Stimulated activated CD4-positive, alpha-beta T cell treated with anti-CD3 and anti-CD28 coated beads, TNF-alpha, amount 100 ng/mL, for 4 hours (primary cell): Measurements from ENCODE around the gene YY1.
"Not testable (repeated sequence)": the region's sequence is repeated elsewhere in the genome, so short reads cannot be mapped to it uniquely, and the experiment has no call there.

ENCODE experiments used
- DNase-seq, 3 experiments: peaks; one replicate each; pipeline ENCODE4 v3.0.0-alpha.2; 2020; ENCODE audit warnings: low read depth in 3 of 3

The YY1 gene

GRCh38 chr14:100243020-100243419 is 4.1 kb downstream of the YY1 start:
- DNase-seq = no peak

DNA sequence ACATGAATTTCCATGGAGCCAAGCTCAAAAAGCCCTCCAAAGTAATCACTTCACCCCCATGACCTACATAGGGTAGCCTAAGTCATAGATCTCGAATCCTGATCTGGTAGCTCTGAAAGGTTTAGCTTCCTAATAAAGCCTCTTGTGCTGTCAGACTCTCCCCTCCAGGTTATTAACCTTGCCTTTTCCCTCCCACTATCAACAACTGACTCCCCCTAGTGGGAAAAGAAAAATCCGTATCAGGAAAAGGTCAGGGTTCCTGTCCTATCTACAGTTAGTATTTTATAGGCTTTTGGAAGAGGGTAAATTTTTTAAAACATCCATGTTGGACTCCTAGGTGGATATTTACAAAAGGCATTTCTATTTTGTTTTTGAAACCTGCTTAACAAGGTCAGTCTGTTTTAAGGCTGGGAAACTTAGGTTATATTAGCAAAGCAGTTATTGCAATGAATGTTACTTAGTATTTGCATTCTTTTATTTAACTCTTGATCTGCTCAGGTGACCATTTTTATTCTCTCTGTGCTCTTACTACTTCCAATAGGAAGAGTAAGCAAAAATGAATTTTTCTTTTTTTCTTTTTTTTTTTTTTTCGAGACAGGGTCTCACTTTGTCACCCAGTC is 8.0 kb downstream of the YY1 start:
- no peak for DNase-seq

GRCh38 chr14:100250732-100251465 is 12.0 kb downstream of the YY1 start:
- no peak for DNase-seq

DNA sequence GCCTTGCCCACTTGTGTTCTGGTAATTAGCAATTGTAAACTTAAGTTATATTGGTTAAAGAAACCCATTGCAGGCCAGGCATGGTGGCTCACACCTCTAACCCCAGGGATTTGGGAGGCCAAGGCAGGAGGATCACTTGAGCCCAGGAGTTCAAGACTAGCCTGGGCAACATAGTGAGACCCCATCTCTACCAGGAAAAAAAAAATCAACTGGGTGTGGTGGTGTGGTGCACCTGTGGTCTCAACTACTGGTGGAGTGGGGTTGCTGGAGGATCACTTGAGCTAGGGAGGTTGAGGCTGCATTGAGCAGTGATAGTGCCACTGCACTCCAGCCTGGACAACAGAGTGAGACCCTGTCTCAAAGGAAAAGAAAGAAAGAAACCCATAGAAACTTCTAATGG is 13.7 kb downstream of the YY1 start:
- DNase-seq = no peak

GRCh38 chr14:100256339-100256895 is 17.5 kb downstream of the YY1 start:
- no peak for DNase-seq

DNA sequence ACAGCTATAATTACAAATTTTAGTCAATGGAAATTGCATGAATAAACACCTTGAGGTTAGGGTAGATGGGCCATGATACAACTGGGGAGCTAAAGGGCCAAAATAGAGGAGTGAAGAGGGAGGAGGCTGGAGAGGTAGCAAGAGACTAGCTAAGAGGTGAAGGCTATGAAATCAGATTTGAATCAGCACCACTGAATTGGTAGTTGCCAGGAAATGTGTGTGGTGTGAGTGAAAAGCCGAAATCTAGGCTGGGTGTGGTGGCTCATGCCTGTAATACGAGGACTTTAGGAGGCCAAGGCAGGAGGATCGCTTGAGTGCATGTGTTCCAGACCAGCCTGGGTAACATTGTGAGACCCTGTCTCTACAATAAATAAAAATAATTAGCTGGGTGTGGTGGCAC is 22.7 kb downstream of the YY1 start:
- DNase-seq = no peak

DNA sequence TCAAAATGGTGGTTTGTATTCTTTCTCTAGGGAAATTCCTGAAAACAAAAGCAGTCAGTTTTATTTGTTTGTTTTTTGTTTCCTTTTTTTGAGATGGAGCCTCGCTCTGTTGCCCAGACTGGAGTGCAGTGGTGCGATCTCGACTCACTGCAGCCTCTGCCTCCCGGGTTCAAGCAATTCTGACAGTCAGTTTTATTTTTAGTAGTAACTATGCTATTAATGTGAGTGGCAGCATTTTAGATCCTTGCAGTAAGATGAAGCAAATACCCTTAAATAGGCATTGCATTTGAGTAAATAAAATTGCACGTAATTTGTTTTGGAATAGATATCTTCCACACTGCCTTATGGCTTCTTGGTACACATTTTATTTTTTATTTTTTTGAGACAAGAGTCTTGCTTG is 23.6 kb downstream of the YY1 start:
- no peak for DNase-seq

DNA sequence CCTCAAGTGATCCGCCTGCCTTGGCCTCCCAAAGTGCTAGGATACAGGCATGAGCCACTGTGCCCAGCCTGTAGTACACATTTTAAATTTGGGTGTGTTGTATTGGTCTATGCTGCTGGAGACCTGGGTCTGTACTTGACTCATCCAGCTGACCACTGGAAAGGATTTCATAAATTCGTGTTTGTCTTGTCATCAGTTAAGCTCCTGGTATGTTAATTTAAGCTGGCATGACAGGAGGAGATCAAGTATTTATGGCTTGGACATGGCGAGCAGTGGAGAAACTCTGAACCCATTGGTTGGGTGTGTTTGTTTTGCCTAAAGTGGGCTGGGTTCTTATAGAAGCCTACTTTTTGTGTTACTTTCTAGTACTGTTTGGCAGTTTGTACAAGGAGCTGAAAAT is 24.2 kb downstream of the YY1 start:
- no peak for DNase-seq

GRCh38 chr14:100267990-100268389 is 29.0 kb downstream of the YY1 start:
- no peak for DNase-seq

GRCh38 chr14:100268591-100269207 is 29.8 kb downstream of the YY1 start:
- DNase-seq = no peak

DNA sequence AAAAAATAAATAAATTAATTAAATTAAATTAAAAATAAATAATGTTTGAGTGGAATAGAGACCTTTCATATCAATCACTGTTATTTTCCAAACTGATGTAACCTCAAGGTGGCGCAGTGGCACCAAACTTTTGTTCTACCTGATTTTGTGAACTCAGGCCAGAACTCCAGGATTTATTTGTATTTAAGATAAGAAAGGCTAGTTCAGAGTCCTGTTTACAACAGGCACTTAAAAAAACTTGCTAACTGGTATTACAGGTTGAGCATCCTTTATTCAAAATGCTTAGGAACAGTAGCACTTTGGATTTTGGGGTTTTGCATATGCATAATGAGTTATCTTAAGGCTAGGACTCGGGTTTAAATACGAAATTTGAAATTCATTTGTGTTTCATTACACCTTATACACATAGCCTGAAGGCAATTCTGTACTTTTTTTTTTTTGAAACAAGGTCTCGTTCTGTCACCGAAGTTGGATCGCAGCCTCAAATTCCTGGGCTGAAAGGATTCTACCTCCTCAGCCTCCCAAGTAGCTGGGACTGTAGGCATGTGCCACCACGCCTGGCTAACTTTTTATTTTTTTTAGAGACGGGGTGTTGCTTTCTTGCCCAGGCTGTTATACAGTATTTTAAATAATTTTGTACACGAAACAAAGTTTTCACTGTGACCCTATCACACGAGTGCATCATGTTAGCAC is 32.4 kb downstream of the YY1 start:
- no peak for DNase-seq

- DNase-seq = no peak
Observed at GRCh38 chr14:100274250-100274649, 35.3 kb downstream of the YY1 start.

- no peak for DNase-seq
Observed at GRCh38 chr14:100275214-100275613, 36.3 kb downstream of the YY1 start.

- DNase-seq = no peak
Observed at GRCh38 chr14:100278702-100279101, 39.8 kb downstream of the YY1 start.

- no peak for DNase-seq
Observed at GRCh38 chr14:100279133-100279532, 40.2 kb downstream of the YY1 start.

DNA sequence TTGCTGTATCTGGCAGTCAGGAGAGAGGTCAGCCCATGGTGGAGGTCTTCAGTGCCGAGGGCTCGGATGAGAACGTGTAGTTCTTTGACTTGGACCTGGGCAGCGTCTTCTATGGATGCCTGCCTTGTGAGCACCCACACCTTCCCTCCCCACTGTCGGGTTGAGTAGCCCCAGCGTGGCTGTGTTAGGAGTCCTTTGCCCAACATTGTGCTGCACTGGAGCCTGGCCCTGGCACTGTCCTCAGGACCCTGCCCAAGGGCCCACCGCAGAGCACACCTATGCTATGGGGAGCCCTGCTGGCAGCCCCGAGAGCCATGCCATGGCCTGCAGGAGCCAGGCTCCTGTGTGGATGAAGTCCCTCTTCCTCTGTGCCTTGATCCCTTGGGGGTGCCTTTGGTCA is 40.6 kb downstream of the YY1 start:
- DNase-seq = no peak

DNA sequence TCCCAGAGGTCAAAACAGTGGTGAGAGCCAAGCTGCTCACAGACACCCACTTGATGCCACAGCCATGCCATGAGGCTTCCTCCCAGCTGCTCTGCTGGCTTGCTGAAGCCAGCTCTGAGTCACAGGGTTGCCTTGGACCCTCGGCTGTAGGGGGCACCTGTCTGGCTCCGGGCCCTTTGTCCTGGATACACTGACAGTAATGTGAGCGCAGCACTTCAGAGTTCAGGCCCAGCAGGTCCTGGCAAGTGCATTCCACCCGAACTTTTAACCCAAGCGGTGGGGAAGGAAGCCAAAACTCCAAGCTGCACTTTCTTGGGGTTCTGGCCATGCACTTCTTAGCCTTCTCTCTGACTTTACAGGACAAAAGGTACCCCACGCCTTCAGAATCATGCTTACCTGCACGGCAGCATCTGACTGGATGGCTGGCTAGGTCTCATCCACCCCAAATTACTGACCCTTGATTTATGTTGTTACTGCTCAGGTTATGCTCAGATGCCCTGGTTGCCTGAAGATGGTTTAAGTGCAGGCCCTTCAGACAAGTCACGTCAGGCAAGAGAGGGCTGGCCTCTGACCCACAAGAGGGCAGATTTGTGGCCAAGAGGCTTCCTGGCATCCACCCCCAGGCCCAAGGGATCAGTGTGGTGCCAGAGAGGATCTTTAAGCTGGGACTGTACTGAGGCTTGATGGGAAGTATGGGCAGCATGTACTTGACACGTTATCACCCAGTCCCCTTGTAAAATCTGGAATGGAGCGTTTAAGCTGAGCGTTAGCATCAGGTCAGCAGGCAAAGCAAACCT is 42.5 kb downstream of the YY1 start:
- no peak for DNase-seq

DNA sequence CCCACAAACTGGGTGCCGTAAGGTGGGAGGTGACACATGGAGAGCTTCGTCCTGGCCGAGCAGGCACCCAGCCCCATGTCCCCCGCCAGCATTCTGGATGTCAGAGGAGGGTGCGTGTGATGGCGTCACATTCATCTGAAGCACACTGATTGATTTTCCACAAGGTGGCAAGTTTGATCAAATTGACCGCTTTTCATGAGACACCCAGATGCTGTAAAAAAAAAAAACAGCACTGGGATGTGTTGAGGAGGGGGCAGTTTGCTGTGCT is 43.1 kb downstream of the YY1 start:
- no peak for DNase-seq

DNA sequence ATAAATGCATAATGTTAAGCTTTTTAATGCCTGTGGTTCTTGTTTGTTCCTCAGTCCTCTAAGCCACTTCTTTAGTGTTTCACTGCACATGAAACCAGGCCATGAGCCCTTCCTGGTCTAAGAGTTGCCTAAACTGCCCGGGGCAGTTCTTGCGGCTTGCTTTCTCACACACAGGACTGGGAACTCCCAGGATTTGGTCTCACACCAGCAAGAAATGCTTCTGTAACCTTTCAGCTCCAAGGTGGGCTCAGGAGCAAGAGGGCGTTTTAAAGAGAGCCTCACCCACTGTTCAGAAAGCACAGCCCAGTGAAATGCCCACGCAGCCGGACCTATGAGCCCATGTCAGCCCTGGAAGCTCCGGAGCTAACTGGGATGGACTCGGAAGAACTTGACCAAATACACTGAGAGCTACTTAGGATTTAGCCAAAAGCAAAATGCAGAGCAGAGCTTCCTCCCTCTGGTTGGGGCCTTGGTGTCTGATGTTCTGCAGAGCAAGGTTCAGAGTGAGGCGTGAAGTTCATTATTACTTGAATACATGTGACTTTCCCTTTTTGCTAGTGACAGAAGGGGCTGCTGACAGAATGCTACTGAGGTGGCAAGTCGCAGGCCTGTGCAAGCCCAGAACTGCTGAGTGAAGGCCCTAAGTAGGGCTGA is 43.9 kb downstream of the YY1 start:
- DNase-seq = no peak

DNA sequence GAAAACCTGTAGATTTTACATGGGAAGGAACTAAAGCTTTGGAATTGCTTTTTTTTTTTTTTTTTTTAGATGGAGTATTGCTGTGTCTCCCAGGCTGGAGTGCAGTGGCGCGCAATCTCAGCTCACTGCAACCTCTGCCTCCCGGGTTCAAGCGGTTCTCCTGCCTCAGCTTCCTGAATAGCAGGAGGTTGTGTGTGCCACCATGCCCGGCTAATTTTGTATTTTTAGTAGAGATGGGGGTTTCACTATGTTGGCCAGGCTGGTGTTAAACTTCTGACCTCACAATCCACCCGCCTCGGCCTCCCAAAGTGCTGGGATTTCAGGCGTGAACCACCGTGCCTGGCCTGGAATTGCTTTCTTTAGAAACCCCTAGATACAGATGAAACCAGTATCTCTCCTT is 44.5 kb downstream of the YY1 start:
- DNase-seq = not testable (repeated sequence)
